Nucleus accumbens (tissue), 56 donors: ENCODE results near the gene OSBPL10.

Experiments
- DNase-seq, 56 donors: peaks; one replicate each; lab custom pipeline; 2025; lab: John Stamatoyannopoulos, UW

OSBPL10 gene

GRCh38 chr3:31639828-31640227 is 341.2 kb downstream of the OSBPL10 start:
- DNase-seq = no peak

GRCh38 chr3:31636694-31637442 is 344.2 kb downstream of the OSBPL10 start:
- DNase-seq = no peak

GRCh38 chr3:31636049-31636448 is 345.0 kb downstream of the OSBPL10 start:
- no peak for DNase-seq

GRCh38 chr3:31635545-31635944 is 345.5 kb downstream of the OSBPL10 start:
- DNase-seq = no peak

- DNase-seq = no peak
Observed at GRCh38 chr3:31634476-31634875, 346.6 kb downstream of the OSBPL10 start.

GRCh38 chr3:31629054-31629453 is 352.0 kb downstream of the OSBPL10 start:
- DNase-seq = no peak

GRCh38 chr3:31625358-31625757 is 355.7 kb downstream of the OSBPL10 start:
- no peak for DNase-seq

- DNase-seq = no peak
Observed at GRCh38 chr3:31624083-31624709, 356.9 kb downstream of the OSBPL10 start.

- no peak for DNase-seq
Observed at GRCh38 chr3:31622636-31623288, 358.3 kb downstream of the OSBPL10 start.

- no peak for DNase-seq
Observed at GRCh38 chr3:31621314-31621713, 359.7 kb downstream of the OSBPL10 start.

GRCh38 chr3:31620656-31621055 is 360.4 kb downstream of the OSBPL10 start:
- no peak for DNase-seq

- DNase-seq = no peak
Observed at GRCh38 chr3:31616711-31617110, 364.4 kb downstream of the OSBPL10 start.

GRCh38 chr3:31615071-31615875 is 365.8 kb downstream of the OSBPL10 start:
- DNase-seq = no peak

- no peak for DNase-seq
Observed at GRCh38 chr3:31614162-31614921, 366.7 kb downstream of the OSBPL10 start.

- DNase-seq = no peak
Observed at GRCh38 chr3:31613654-31614053, 367.4 kb downstream of the OSBPL10 start.

GRCh38 chr3:31613177-31613576 is 367.9 kb downstream of the OSBPL10 start:
- no peak for DNase-seq
